Measurements from ENCODE around the gene LCK.
A peak's percentile ranks its signal among the peaks of the same experiment; 100 is the strongest.
"Not testable (repeated sequence)": the region's sequence is repeated elsewhere in the genome, so short reads cannot be mapped to it uniquely, and the experiment has no call there.

Gene LCK

GRCh38 chr1:32239790-32240139 lies 11.3 kb upstream of the LCK start:
- DNase-seq (ENCODE audit: low read depth in 1 of 2, low spot score in 1 of 2) = no peak

- no peak for DNase-seq (ENCODE audit: low read depth in 1 of 2, low spot score in 1 of 2)
Measured at GRCh38 chr1:32240140-32240951, 10.7 kb upstream of the LCK start.

- DNase-seq (ENCODE audit: low read depth in 1 of 2, low spot score in 1 of 2) = peak in 1 of 2 donors; percentile 26
Measured at GRCh38 chr1:32241001-32241763, 9.9 kb upstream of the LCK start.

GRCh38 chr1:32242341-32242851 lies 8.7 kb upstream of the LCK start:
- no peak for DNase-seq (ENCODE audit: low read depth in 1 of 2, low spot score in 1 of 2)

GRCh38 chr1:32246888-32247273 lies 4.2 kb upstream of the LCK start, which contains the start of gene FAM167B:
Gene FAM167B, plus strand, starts transcription at chr1:32247222. Its CDS starts 200 bp downstream, at chr1:32247422.
- DNase-seq (ENCODE audit: low read depth in 1 of 2, low spot score in 1 of 2) = no peak

- DNase-seq (ENCODE audit: low read depth in 1 of 2, low spot score in 1 of 2) = no peak
Measured at GRCh38 chr1:32247452-32247851, 3.6 kb upstream of the LCK start.

GRCh38 chr1:32247983-32248889 lies 2.8 kb upstream of the LCK start:
- peak; percentile 53 to 66 for DNase-seq (ENCODE audit: low read depth in 1 of 2, low spot score in 1 of 2)

GRCh38 chr1:32249831-32250525 lies 1.1 kb upstream of the LCK start:
- DNase-seq (ENCODE audit: low read depth in 1 of 2, low spot score in 1 of 2) = peak; percentile 48 to 76

GRCh38 chr1:32255072-32256071 lies 4.3 kb downstream of the LCK start:
- DNase-seq (ENCODE audit: low read depth in 1 of 2, low spot score in 1 of 2) = no peak

GRCh38 chr1:32256473-32257226 lies 5.6 kb downstream of the LCK start:
- DNase-seq (ENCODE audit: low read depth in 1 of 2, low spot score in 1 of 2) = no peak

GRCh38 chr1:32257227-32257508 lies 6.1 kb downstream of the LCK start:
- no peak for DNase-seq (ENCODE audit: low read depth in 1 of 2, low spot score in 1 of 2)

- DNase-seq (ENCODE audit: low read depth in 1 of 2, low spot score in 1 of 2) = not testable (repeated sequence)
Measured at GRCh38 chr1:32263236-32263593, 12.2 kb downstream of the LCK start.

- DNase-seq (ENCODE audit: low read depth in 1 of 2, low spot score in 1 of 2) = no peak
Measured at GRCh38 chr1:32263744-32264143, 12.7 kb downstream of the LCK start.

- DNase-seq (ENCODE audit: low read depth in 1 of 2, low spot score in 1 of 2) = no peak
Measured at GRCh38 chr1:32265846-32266245, 14.8 kb downstream of the LCK start.

- DNase-seq (ENCODE audit: low read depth in 1 of 2, low spot score in 1 of 2) = no peak
Measured at GRCh38 chr1:32266921-32267591, 16.0 kb downstream of the LCK start.

GRCh38 chr1:32269744-32270143 lies 18.7 kb downstream of the LCK start:
- DNase-seq (ENCODE audit: low read depth in 1 of 2, low spot score in 1 of 2) = no peak

GRCh38 chr1:32272557-32273390 lies 21.7 kb downstream of the LCK start:
- no peak for DNase-seq (ENCODE audit: low read depth in 1 of 2, low spot score in 1 of 2)

All from activated CD4-positive, alpha-beta T cell treated with anti-CD3 and anti-CD28 coated beads, Interleukin-2, amount 50 U/mL, for 24 hours (primary cell).